Thyroid gland (tissue), 4 donors: ENCODE measurements around the gene ADTRP.

Source experiments
- POLR2A ChIP-seq, 2 donors: fragments of 450-650 bp; IDR thresholded peaks; one replicate each; pipeline ENCODE4 v1.6.1; 2017; ENCODE audit warnings: antibody characterized with exemption in 2 of 2, mild to moderate bottlenecking in 2 of 2, moderate library complexity in 1 of 2
- TF ChIP-seq, protein P1 (sequence below), 6 experiments: fragments of 200-600 bp in 3 of 6; fragments of 450-650 bp in 3 of 6; sonication (generic) in 3 of 6; IDR thresholded peaks; one replicate each; pipeline ENCODE4 v1.5.1; 2016 to 2019; ENCODE audit warnings: antibody characterized with exemption in 6 of 6, mild to moderate bottlenecking in 2 of 6, inconsistent platforms in 1 of 6, moderate library complexity in 1 of 6

DNA sequence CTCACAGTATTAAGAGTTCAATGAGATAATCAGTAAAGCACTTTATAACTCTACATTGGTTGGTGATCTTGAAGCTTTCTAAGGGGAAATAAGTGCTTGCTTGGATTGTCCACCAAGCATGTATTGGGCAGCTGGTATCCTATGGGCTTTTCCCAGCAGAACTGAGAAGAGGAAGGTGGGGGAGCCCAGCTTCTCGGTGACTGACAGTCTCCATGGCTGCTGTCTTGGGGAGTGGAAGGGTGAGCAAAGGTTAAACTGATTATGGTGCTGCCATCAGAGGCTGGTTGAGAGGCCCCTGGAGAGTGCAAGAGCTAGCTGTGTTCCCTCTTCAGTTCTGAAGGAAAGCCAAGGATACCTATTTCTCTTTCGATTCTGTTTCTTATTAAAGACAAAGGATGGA, 35.5 kb upstream of the ADTRP start:
- TF ChIP-seq, protein P1, sequence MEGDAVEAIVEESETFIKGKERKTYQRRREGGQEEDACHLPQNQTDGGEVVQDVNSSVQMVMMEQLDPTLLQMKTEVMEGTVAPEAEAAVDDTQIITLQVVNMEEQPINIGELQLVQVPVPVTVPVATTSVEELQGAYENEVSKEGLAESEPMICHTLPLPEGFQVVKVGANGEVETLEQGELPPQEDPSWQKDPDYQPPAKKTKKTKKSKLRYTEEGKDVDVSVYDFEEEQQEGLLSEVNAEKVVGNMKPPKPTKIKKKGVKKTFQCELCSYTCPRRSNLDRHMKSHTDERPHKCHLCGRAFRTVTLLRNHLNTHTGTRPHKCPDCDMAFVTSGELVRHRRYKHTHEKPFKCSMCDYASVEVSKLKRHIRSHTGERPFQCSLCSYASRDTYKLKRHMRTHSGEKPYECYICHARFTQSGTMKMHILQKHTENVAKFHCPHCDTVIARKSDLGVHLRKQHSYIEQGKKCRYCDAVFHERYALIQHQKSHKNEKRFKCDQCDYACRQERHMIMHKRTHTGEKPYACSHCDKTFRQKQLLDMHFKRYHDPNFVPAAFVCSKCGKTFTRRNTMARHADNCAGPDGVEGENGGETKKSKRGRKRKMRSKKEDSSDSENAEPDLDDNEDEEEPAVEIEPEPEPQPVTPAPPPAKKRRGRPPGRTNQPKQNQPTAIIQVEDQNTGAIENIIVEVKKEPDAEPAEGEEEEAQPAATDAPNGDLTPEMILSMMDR (IDR thresholded peaks at IDR 0.05), result no peak
- no peak for TF ChIP-seq POLR2A (IDR thresholded peaks at IDR 0.05)
